H9 (cell line): Measurements from ENCODE around the gene SNRPA1. TPM values are rescaled to one million over a fixed set of nuclear protein-coding genes. Genes with fewer than 3 reads are reported as not detected.

Source experiments
- DNase-seq: peaks from one replicate; pipeline ENCODE4 v3.0.0-alpha.2; 2017
- H2AFZ ChIP-seq: one replicate; pipeline ENCODE4 v1.6.1; 2013; ENCODE audit warnings: mild to moderate bottlenecking, low read length, control low read depth, moderate library complexity
- H2AK5ac ChIP-seq: 2 replicates; pipeline ENCODE4 v1.6.1; 2013; ENCODE audit warnings: low read length, control low read depth, mixed read lengths; ENCODE audit not compliant: insufficient read length
- H2BK120ac ChIP-seq: one replicate; pipeline ENCODE4 v1.6.1; 2013; ENCODE audit warnings: low read depth, mild to moderate bottlenecking, low read length, control low read depth, inconsistent platforms; ENCODE audit not compliant: poor library complexity, severe bottlenecking
- H2BK12ac ChIP-seq: 2 replicates; pipeline ENCODE4 v1.6.1; 2013; ENCODE audit warnings: low read length, control low read depth, mixed read lengths, low read depth; ENCODE audit not compliant: insufficient read length
- H2BK15ac ChIP-seq: 2 replicates; pipeline ENCODE4 v1.6.1; 2013; ENCODE audit warnings: low read depth, low read length, control low read depth
- H2BK20ac ChIP-seq: one replicate; pipeline ENCODE4 v1.6.1; 2013; ENCODE audit warnings: low read depth, mild to moderate bottlenecking, low read length, control low read depth, inconsistent platforms; ENCODE audit not compliant: poor library complexity, severe bottlenecking
- H2BK5ac ChIP-seq: 2 replicates; pipeline ENCODE4 v1.6.1; 2013; ENCODE audit warnings: low read length, control low read depth, mixed read lengths; ENCODE audit not compliant: insufficient read length
- H3K14ac ChIP-seq: 2 replicates; pipeline ENCODE4 v1.6.1; 2013; ENCODE audit warnings: low read length, control low read depth; ENCODE audit not compliant: insufficient read depth
- H3K18ac ChIP-seq: 2 replicates; pipeline ENCODE4 v1.6.1; 2013; ENCODE audit warnings: low read depth, mild to moderate bottlenecking, mixed read lengths, low read length, control low read depth; ENCODE audit not compliant: insufficient read length
- H3K23ac ChIP-seq: 2 replicates; pipeline ENCODE4 v1.6.1; 2013; ENCODE audit warnings: low read length, control low read depth, mixed read lengths, low read depth; ENCODE audit not compliant: insufficient read length
- H3K23me2 ChIP-seq: 2 replicates; pipeline ENCODE4 v1.6.1; 2013; ENCODE audit warnings: low read depth, mild to moderate bottlenecking, mixed read lengths, low read length, control low read depth; ENCODE audit not compliant: insufficient read length, poor library complexity, severe bottlenecking
- H3K27ac ChIP-seq: 2 replicates; pipeline ENCODE4 v1.5.1; 2013; ENCODE audit warnings: low read length, control low read depth, mixed read lengths, low read depth; ENCODE audit not compliant: insufficient read length
- H3K27me3 ChIP-seq: 2 replicates; pipeline ENCODE4 v1.6.1; 2013; ENCODE audit warnings: low read length, control low read depth, inconsistent platforms; ENCODE audit not compliant: insufficient read depth
- H3K4ac ChIP-seq: 2 replicates; pipeline ENCODE4 v1.6.1; 2013; ENCODE audit warnings: low read depth, mild to moderate bottlenecking, control low read depth, inconsistent platforms, low read length, moderate library complexity
- H3K4me1 ChIP-seq: 2 replicates; pipeline ENCODE4 v1.6.1; 2013; ENCODE audit warnings: low read length, control low read depth, inconsistent platforms; ENCODE audit not compliant: insufficient read depth
- H3K4me2 ChIP-seq: 2 replicates; pipeline ENCODE4 v1.6.1; 2013; ENCODE audit warnings: low read length, control low read depth, mixed read lengths; ENCODE audit not compliant: insufficient read length, insufficient read depth
- H3K56ac ChIP-seq: 2 replicates; pipeline ENCODE4 v1.6.1; 2013; ENCODE audit warnings: low read depth, mild to moderate bottlenecking, mixed read lengths, low read length, control low read depth; ENCODE audit not compliant: insufficient read length
- H3K79me1 ChIP-seq: 2 replicates; pipeline ENCODE4 v1.6.1; 2013; ENCODE audit warnings: low read depth, mild to moderate bottlenecking, moderate library complexity, low read length, control low read depth, inconsistent platforms; ENCODE audit not compliant: insufficient read depth, poor library complexity, severe bottlenecking
- H3K79me2 ChIP-seq: 2 replicates; pipeline ENCODE4 v1.6.1; 2013; ENCODE audit warnings: low read length, control low read depth, inconsistent platforms; ENCODE audit not compliant: insufficient read depth
- H3K9ac ChIP-seq: 2 replicates; pipeline ENCODE4 v1.6.1; 2013; ENCODE audit warnings: low read length, control low read depth, mixed read lengths; ENCODE audit not compliant: insufficient read length; ENCODE audit errors: extremely low read depth
- H3K9me3 ChIP-seq: one replicate; pipeline ENCODE4 v1.6.1; 2013; ENCODE audit warnings: low read depth, low read length, inconsistent platforms; ENCODE audit not compliant: control insufficient read depth
- H3T11ph ChIP-seq: one replicate; pipeline ENCODE4 v1.6.1; 2013; ENCODE audit warnings: mild to moderate bottlenecking, low read length, control low read depth, inconsistent platforms
- H4K20me1 ChIP-seq: one replicate; pipeline ENCODE4 v1.6.1; 2013; ENCODE audit not compliant: control insufficient read depth, insufficient read length, insufficient read depth
- H4K5ac ChIP-seq: 2 replicates; pipeline ENCODE4 v1.6.1; 2013; ENCODE audit warnings: low read depth, mild to moderate bottlenecking, mixed read lengths, low read length, control low read depth; ENCODE audit not compliant: insufficient read length
- H4K8ac ChIP-seq: replicated peaks from 2 replicates; pipeline ENCODE4 v1.6.1; 2013; ENCODE audit warnings: low read length, control low read depth, mixed read lengths, low read depth; ENCODE audit not compliant: insufficient read length
- H4K91ac ChIP-seq: 2 replicates; pipeline ENCODE4 v1.6.1; 2013; ENCODE audit warnings: low read depth, mild to moderate bottlenecking, moderate library complexity, mixed read lengths, low read length, control low read depth; ENCODE audit not compliant: insufficient read length
- H3K27ac Mint-ChIP-seq, 3 experiments: 2 replicates in 2 of 3; 3 replicates in 1 of 3; pipeline ENCODE4 v1.8.0; 2020 to 2021; ENCODE audit warnings: mixed read lengths in 3 of 3, mild to moderate bottlenecking in 1 of 3, moderate library complexity in 1 of 3
- H3K27me3 Mint-ChIP-seq: 2 replicates; pipeline ENCODE4 v1.8.0; 2021; ENCODE audit warnings: low read depth, mild to moderate bottlenecking, moderate library complexity, mixed read lengths
- H3K36me3 Mint-ChIP-seq, 3 experiments: 2 replicates in 2 of 3; 3 replicates in 1 of 3; pipeline ENCODE4 v1.8.0; 2020 to 2021; ENCODE audit warnings: low read depth in 3 of 3, mixed read lengths in 3 of 3; ENCODE audit not compliant: insufficient read depth in 1 of 3
- H3K4me1 Mint-ChIP-seq, 2 experiments: 2 replicates each; pipeline ENCODE4 v1.8.0; 2020; ENCODE audit warnings: mixed read lengths in 2 of 2
- H3K4me3 Mint-ChIP-seq, 2 experiments: 2 replicates in 1 of 2; 3 replicates in 1 of 2; pipeline ENCODE4 v1.8.0; 2020 to 2021; ENCODE audit warnings: mild to moderate bottlenecking in 2 of 2, mixed read lengths in 2 of 2, moderate library complexity in 1 of 2
- H3K9me3 Mint-ChIP-seq, 2 experiments: 2 replicates in 1 of 2; 3 replicates in 1 of 2; pipeline ENCODE4 v1.8.0; 2020; ENCODE audit warnings: mild to moderate bottlenecking in 2 of 2, mixed read lengths in 2 of 2, moderate library complexity in 1 of 2
- CTCF ChIP-seq: fragments of 200-600 bp; sonication (generic); conservative IDR thresholded peaks from 3 replicates; pipeline ENCODE4 v1.8.0; 2021; ENCODE audit warnings: antibody characterized with exemption, mild to moderate bottlenecking
- WGBS: extraction: QIAGEN DNeasy Blood & Tissue Kit; methylation state at CpG from one replicate; pipeline ENCODE4 v1.1.7; 2013; ENCODE audit warnings: missing lambda C conversion rate, low lambda C conversion rate, mixed read lengths; ENCODE audit not compliant: insufficient read length; ENCODE audit errors: extremely low coverage; 5-methylcytosine and 5-hydroxymethylcytosine counted together
- total RNA-seq: library from RNA; stranded (reverse); gene quantifications from 2 replicates; pipeline ENCODE4 v1.2.1, GENCODE V29; 2021

The SNRPA1 gene
- total RNA-seq, 1 experiment from 2014 or later, result 145 TPM

- H4K5ac ChIP-seq, result no peak overlapping the region
- H3K4me1 ChIP-seq, result peaks cover 7% of the 10 kb centered on the region; the same call in 1 of the 2 replicates
- no peaks in the 10 kb centered on the region for H3K9me3 ChIP-seq
- H4K20me1 ChIP-seq, result peaks cover 5% of the 10 kb centered on the region
- no peaks in the 10 kb centered on the region for H3K27me3 ChIP-seq
- no peak overlapping the region for H3K9ac ChIP-seq
- H3K4me1 Mint-ChIP-seq, result peaks cover 61 to 72% of the 10 kb centered on the region in 2 experiments
- H3K79me2 ChIP-seq, result peaks cover 77% of the 10 kb centered on the region
- H2AK5ac ChIP-seq, result no peak overlapping the region
- H3K4me3 Mint-ChIP-seq, result no peak overlapping the region
- no CpG with 5 or more reads among the region's 6 CpGs for WGBS
- no peak overlapping the region for H2BK12ac ChIP-seq
- no peak overlapping the region for H3T11ph ChIP-seq
- H3K4ac ChIP-seq, result no peak overlapping the region
- no peaks in the 10 kb centered on the region for H3K27me3 Mint-ChIP-seq
- H3K23ac ChIP-seq, result no peak overlapping the region
- no peak for TF ChIP-seq CTCF
- no peak overlapping the region for H3K4me2 ChIP-seq
- no peak overlapping the region for H3K27ac ChIP-seq
- H3K27ac Mint-ChIP-seq, result no peak overlapping the region
- no peak overlapping the region for H2BK5ac ChIP-seq
- no peak overlapping the region for H3K14ac ChIP-seq
- H3K36me3 Mint-ChIP-seq, result peaks cover 6 to 14% (median 9%) of the 10 kb centered on the region in 3 experiments; a peak in 6 of 7 replicates
- H3K79me1 ChIP-seq, result peaks cover 3% of the 10 kb centered on the region
- no peak overlapping the region for H2BK120ac ChIP-seq
- H3K18ac ChIP-seq, result no peak overlapping the region
- no peak overlapping the region for H3K56ac ChIP-seq
- no peak overlapping the region for H2AFZ ChIP-seq
- H2BK15ac ChIP-seq, result no peak overlapping the region
- no peaks in the 10 kb centered on the region for H3K9me3 Mint-ChIP-seq
- peaks cover 9% of the 10 kb centered on the region for H3K23me2 ChIP-seq
- no peak overlapping the region for H2BK20ac ChIP-seq
- H4K8ac ChIP-seq, result no peak overlapping the region
- no peak for DNase-seq
- no peak overlapping the region for H4K91ac ChIP-seq
Measured at GRCh38 chr15:101246391-101246790, 48.7 kb downstream of the SNRPA1 start.
